Uterus (tissue), 2 donors: ENCODE measurements around the gene CUL4B.

ENCODE experiments used
- POLR2A ChIP-seq, 2 donors: fragments of 450-650 bp; IDR thresholded peaks; one replicate each; pipeline ENCODE4 v1.6.1; 2016; ENCODE audit warnings: antibody characterized with exemption in 2 of 2, mild to moderate bottlenecking in 1 of 2, moderate library complexity in 1 of 2
- TF ChIP-seq, protein P1 (sequence below), 4 experiments: fragments of 200-600 bp in 2 of 4; fragments of 450-650 bp in 2 of 4; sonication (generic) in 2 of 4; IDR thresholded peaks; one replicate each; pipeline ENCODE4 v1.5.1; 2016 to 2019; ENCODE audit warnings: antibody characterized with exemption in 4 of 4, mild to moderate bottlenecking in 2 of 4, moderate library complexity in 1 of 4

DNA sequence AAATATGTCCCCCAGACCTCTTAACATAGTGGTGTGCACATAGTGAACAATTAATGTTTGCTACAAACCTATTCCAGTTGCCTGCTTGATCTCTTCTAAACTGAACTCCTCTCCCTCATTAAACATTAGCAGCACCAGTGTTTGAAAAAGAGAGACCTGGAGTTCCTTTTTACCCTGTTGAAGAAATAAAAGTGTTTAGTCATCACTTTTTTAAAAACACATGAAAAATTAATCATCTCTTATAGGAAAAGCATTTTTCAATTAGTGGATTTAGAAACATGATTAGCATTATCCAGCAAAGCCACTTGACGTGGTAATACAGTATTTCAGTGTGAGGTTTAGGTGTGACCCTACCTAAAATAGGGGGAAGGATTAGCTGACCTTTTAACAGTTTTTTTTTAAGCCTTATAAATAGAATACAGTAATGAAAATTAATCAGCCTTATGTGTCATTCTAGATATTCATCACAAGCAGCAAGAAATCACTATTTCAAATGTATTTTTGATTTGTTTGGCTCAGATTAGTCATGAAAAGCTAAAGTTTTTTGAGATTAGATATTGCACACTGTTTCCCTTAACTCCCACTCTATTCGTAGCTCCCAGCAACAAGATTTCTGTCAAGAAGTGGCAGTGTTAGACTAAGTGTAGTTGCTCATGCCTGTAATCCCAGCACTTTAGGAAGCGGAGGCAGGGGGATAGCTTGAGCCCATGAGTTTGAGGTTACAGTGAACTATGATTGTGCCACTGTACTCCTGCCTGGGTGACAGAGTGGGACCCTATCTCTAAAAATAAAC lies 26.2 kb downstream of the CUL4B start:
- TF ChIP-seq, protein P1, sequence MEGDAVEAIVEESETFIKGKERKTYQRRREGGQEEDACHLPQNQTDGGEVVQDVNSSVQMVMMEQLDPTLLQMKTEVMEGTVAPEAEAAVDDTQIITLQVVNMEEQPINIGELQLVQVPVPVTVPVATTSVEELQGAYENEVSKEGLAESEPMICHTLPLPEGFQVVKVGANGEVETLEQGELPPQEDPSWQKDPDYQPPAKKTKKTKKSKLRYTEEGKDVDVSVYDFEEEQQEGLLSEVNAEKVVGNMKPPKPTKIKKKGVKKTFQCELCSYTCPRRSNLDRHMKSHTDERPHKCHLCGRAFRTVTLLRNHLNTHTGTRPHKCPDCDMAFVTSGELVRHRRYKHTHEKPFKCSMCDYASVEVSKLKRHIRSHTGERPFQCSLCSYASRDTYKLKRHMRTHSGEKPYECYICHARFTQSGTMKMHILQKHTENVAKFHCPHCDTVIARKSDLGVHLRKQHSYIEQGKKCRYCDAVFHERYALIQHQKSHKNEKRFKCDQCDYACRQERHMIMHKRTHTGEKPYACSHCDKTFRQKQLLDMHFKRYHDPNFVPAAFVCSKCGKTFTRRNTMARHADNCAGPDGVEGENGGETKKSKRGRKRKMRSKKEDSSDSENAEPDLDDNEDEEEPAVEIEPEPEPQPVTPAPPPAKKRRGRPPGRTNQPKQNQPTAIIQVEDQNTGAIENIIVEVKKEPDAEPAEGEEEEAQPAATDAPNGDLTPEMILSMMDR (IDR thresholded peaks at IDR 0.05), result no peak
- no peak for TF ChIP-seq POLR2A (IDR thresholded peaks at IDR 0.05)
